Chondrocyte (in vitro differentiated cells): ENCODE data around the gene ARHGAP6. TPM values are rescaled to one million over a fixed set of nuclear protein-coding genes. Genes with fewer than 3 reads are reported as not detected.
A peak's percentile ranks its signal among the peaks of the same experiment; 100 is the strongest.

Experiments
- DNase-seq: peaks from one replicate; pipeline ENCODE4 v3.0.0; 2021; ENCODE audit warnings: mixed read lengths, low spot score
- H3K27ac Mint-ChIP-seq: one replicate; pipeline ENCODE4 v1.8.0; 2021; ENCODE audit warnings: mild to moderate bottlenecking, moderate library complexity, mixed read lengths; ENCODE audit not compliant: unreplicated experiment
- H3K27me3 Mint-ChIP-seq: 2 replicates; pipeline ENCODE4 v1.8.0; 2021; ENCODE audit warnings: low read depth, mixed read lengths
- H3K36me3 Mint-ChIP-seq: 2 replicates; pipeline ENCODE4 v1.8.0; 2021; ENCODE audit warnings: low read depth, mixed read lengths
- H3K4me1 Mint-ChIP-seq: 2 replicates; pipeline ENCODE4 v1.8.0; 2021; ENCODE audit warnings: low read depth, mild to moderate bottlenecking, mixed read lengths
- H3K4me3 Mint-ChIP-seq: one replicate; pipeline ENCODE4 v1.8.0; 2021; ENCODE audit warnings: mild to moderate bottlenecking, moderate library complexity, mixed read lengths; ENCODE audit not compliant: unreplicated experiment
- H3K9me3 Mint-ChIP-seq: 2 replicates; pipeline ENCODE4 v1.8.0; 2021; ENCODE audit warnings: low read depth, mixed read lengths
- total RNA-seq: library from RNA; stranded (reverse); gene quantifications from 3 replicates; pipeline ENCODE4 v1.2.1, GENCODE V29; 2021
- TF ChIP-seq, protein P1 (sequence below): fragments of 200-600 bp; sonication (generic); IDR thresholded peaks from 2 replicates; pipeline ENCODE4 v1.5.0; 2021; ENCODE audit warnings: antibody characterized with exemption, mild to moderate bottlenecking, moderate library complexity

The ARHGAP6 gene
- total RNA-seq, 1 donor from 2014 or later, result 1.5 TPM

DNA sequence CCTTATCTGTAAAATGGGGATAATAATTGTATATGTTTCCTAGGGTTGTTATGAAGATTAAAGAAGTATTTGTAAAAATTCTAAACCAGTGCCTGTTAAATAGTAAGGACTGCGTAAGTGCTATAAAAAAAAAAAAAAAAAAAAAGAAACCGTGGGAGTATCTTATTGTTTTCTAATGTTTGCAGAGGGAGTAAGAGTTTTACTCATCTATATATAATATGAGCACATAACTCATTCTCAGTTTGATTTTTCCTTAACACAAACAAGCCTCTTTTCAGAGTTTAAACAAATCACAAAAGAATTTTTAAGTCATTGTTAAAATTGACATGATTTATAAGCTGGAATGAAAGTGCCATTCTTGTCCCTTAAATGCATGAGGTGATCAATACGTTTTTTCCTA lies 267.6 kb downstream of the ARHGAP6 start:
- H3K9me3 Mint-ChIP-seq, result no peaks in the 10 kb centered on the region

DNA sequence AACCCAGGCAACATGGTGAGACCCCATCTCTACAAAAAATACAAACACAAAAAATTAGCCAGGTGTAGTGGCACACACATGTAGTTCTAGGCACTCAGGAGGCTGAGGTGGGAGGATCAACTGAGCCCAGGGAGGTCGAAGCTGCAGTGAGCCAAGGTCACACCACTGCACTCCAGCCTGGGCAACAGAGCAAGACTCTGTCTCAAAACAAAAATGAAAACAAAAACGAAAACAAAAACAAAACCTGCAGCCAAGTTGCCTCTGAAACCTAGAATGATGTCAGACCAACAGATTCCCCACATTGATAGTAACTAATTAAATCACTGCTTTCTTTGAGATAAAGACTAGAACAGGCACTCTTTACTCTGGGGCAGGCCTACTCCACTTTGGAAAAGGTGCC lies 268.0 kb downstream of the ARHGAP6 start:
- Mint-ChIP-seq H3K27me3 (no peaks in the 10 kb centered on the region), H3K9me3 (no peaks in the 10 kb centered on the region), H3K27ac (no peak overlapping the region), H3K4me1 (peaks cover 35% of the 10 kb centered on the region), H3K4me3 (no peak overlapping the region), H3K36me3 (no peaks in the 10 kb centered on the region)
- TF ChIP-seq, protein P1, sequence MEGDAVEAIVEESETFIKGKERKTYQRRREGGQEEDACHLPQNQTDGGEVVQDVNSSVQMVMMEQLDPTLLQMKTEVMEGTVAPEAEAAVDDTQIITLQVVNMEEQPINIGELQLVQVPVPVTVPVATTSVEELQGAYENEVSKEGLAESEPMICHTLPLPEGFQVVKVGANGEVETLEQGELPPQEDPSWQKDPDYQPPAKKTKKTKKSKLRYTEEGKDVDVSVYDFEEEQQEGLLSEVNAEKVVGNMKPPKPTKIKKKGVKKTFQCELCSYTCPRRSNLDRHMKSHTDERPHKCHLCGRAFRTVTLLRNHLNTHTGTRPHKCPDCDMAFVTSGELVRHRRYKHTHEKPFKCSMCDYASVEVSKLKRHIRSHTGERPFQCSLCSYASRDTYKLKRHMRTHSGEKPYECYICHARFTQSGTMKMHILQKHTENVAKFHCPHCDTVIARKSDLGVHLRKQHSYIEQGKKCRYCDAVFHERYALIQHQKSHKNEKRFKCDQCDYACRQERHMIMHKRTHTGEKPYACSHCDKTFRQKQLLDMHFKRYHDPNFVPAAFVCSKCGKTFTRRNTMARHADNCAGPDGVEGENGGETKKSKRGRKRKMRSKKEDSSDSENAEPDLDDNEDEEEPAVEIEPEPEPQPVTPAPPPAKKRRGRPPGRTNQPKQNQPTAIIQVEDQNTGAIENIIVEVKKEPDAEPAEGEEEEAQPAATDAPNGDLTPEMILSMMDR, result no peak
- DNase-seq, result no peak

More for the DNA sequence above, 267.6 kb downstream of the ARHGAP6 start:
- Mint-ChIP-seq H3K4me1 (peaks cover 35% of the 10 kb centered on the region), H3K36me3 (no peaks in the 10 kb centered on the region), H3K27ac (no peak overlapping the region), H3K4me3 (no peak overlapping the region), H3K27me3 (no peaks in the 10 kb centered on the region)
- TF ChIP-seq, protein P1, result no peak
- no peak for DNase-seq

DNA sequence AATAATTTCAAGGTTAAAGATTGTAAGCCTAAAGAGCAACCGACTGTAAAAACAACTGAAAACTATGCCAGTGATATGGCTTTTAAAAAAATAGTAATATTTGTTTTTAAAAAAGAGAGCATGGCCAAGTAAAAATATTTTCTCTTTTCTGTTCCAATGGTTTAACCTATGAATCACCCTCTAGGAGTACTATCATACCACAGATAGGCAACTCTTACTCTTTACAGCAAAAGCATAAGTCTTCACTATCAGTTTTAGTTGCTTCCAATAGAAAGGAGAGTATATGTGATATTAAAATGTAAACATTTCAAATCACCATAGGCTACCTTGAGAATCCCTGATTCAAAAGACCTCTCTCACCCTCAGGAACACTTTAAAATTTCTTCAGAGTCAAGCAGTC lies 269.9 kb downstream of the ARHGAP6 start:
- no peaks in the 10 kb centered on the region for H3K27me3 Mint-ChIP-seq
- H3K36me3 Mint-ChIP-seq, result no peaks in the 10 kb centered on the region
- H3K4me1 Mint-ChIP-seq, result peaks cover 26% of the 10 kb centered on the region
- TF ChIP-seq, protein P1, result no peak
- no peak overlapping the region for H3K4me3 Mint-ChIP-seq
- peaks cover 7% of the 10 kb centered on the region for H3K9me3 Mint-ChIP-seq
- H3K27ac Mint-ChIP-seq, result no peak overlapping the region
- DNase-seq, result no peak

DNA sequence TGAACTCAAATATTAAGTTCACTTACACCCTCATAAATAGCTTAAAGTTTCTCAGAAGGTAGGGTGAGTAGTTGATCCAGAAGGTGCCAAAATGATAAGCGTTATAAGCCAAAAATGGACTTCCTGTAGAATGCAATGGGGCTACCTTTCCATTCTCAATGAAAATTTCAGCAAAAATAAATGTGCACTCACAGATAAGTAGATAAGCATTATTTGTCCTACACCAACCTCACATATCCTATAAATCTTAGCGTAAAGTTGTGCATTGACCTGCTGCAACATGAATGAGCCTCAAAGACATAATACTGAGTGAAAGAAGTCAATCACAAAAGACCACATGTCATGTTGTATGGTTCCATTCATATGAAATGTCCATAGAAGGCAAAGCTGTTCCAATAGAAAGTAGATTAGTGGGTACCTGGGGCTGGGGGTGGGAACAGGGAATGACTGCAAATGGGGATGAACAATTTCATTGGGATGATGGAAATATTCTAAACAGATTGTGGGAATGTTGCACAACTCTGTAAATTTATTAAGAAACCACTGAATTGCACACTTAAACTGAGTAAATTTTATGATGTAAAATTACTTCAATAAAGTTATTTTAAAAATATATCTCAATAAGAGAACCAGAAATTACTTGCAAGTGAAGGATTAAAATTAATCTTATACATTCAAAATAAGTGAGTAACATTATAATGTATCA lies 271.6 kb downstream of the ARHGAP6 start:
- H3K27ac Mint-ChIP-seq, result no peak overlapping the region
- H3K4me1 Mint-ChIP-seq, result peaks cover 16% of the 10 kb centered on the region
- TF ChIP-seq, protein P1, result no peak
- no peak overlapping the region for H3K4me3 Mint-ChIP-seq
- H3K27me3 Mint-ChIP-seq, result no peaks in the 10 kb centered on the region
- peaks cover 11% of the 10 kb centered on the region for H3K9me3 Mint-ChIP-seq
- no peaks in the 10 kb centered on the region for H3K36me3 Mint-ChIP-seq
- DNase-seq, result no peak

DNA sequence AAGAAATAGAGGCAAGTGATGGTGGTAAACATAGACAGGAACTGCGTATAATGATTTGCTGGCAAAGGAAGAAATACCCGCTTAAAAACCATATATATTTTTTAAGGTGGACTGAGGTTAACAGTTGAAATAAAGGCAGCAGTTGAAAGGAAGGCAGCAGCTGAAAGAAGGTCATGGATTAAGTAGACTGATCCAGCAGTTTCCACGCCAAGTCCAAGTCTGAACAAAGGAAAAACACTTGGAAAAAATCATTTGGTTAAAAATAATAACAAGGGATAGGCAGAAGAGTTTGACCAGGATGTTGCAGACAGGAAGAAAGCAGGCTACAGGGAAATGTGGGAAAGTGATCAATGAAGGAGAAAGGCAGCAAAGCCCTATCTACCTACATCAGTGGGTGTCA lies 278.9 kb downstream of the ARHGAP6 start:
- H3K9me3 Mint-ChIP-seq, result peaks cover 18% of the 10 kb centered on the region
- no peaks in the 10 kb centered on the region for H3K36me3 Mint-ChIP-seq
- TF ChIP-seq, protein P1, result no peak
- no peaks in the 10 kb centered on the region for H3K27me3 Mint-ChIP-seq
- H3K4me3 Mint-ChIP-seq, result no peak overlapping the region
- peak overlapping the region; percentile 41 for H3K27ac Mint-ChIP-seq
- DNase-seq, result no peak
- H3K4me1 Mint-ChIP-seq, result peaks cover 13% of the 10 kb centered on the region
